ENCODE data around the gene CDH4. TPM values are rescaled to one million over a fixed set of nuclear protein-coding genes. Genes with fewer than 3 reads are reported as not detected.

CDH4 gene
- total and polyA plus RNA-seq, 11 donors: 0.04 to 0.54 (median 0.08) TPM; not detected in 1

DNA sequence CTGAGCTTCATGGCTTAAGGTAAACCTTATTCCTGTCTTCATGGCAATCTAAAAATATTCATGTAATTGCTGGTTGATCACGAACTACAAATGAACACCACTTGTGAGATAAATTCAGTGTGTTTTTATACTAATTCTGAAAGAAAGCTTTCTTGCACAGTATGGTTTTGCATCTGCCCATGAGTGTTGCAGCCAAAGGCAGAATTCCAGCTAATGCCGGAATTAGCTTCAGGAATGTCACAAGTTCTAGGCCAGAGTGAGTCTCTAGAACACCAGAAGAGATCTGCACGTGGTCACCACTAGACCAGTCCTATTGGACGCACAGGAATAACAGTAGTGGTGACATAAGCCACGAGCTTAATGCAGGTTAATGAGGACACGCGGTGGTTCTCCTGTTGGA, 223.7 kb downstream of the CDH4 start:
- ATAC-seq (no peak), DNase-seq (no peak)
- Histone ChIP-seq H3K36me3 (no peaks in the 10 kb centered on the region), H3K4me3 (no peak overlapping the region), H3K27ac (no peak overlapping the region), H3K4me1 (no peaks in the 10 kb centered on the region), H3K9me3 (peaks cover 0 to 6% (median 0%) of the 10 kb centered on the region in 12 donors), H3K27me3 (peaks cover 0 to 23% (median 0%) of the 10 kb centered on the region in 9 donors)
- intact Hi-C loops (cut with DNase I): no loop called here
- 76 to 83% (median 79%) methylated on average over 7 of the region's 7 CpGs for WGBS, 4 donors
- TF ChIP-seq POLR2A (IDR thresholded peaks at IDR 0.05): no peak
- TF ChIP-seq, protein P1, sequence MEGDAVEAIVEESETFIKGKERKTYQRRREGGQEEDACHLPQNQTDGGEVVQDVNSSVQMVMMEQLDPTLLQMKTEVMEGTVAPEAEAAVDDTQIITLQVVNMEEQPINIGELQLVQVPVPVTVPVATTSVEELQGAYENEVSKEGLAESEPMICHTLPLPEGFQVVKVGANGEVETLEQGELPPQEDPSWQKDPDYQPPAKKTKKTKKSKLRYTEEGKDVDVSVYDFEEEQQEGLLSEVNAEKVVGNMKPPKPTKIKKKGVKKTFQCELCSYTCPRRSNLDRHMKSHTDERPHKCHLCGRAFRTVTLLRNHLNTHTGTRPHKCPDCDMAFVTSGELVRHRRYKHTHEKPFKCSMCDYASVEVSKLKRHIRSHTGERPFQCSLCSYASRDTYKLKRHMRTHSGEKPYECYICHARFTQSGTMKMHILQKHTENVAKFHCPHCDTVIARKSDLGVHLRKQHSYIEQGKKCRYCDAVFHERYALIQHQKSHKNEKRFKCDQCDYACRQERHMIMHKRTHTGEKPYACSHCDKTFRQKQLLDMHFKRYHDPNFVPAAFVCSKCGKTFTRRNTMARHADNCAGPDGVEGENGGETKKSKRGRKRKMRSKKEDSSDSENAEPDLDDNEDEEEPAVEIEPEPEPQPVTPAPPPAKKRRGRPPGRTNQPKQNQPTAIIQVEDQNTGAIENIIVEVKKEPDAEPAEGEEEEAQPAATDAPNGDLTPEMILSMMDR (IDR thresholded peaks at IDR 0.05): no peak

DNA sequence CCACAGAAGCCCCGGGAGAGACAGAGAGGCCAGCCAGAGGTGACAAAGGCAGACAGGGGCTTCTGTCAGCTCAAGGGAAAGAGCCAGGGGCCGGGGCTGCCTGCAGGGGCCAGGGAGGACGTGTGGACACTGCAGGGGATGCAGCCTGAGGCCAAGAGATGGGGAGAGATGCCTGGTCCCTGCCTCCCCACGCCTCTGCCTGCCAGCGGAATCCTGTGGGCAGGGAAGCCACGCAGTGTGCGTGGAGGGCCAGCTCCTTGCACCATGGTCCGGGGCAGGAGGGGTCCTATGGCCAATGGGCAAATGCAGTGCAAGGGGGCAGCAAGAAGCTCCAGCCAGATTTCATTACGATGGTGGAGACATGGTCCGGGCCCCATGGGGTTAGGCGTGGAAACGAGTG, 224.9 kb downstream of the CDH4 start:
- peaks cover 0 to 6% (median 0%) of the 10 kb centered on the region in 12 donors for H3K9me3 ChIP-seq
- intact Hi-C loops (cut with DNase I): no loop called here
- no peak overlapping the region for H3K4me3 ChIP-seq
- peaks cover 0 to 23% (median 0%) of the 10 kb centered on the region in 9 donors for H3K27me3 ChIP-seq
- TF ChIP-seq, protein P1 (IDR thresholded peaks at IDR 0.05): no peak
- TF ChIP-seq POLR2A (IDR thresholded peaks at IDR 0.05): no peak
- H3K27ac ChIP-seq: no peak overlapping the region
- no peak for ATAC-seq
- no peak for DNase-seq
- WGBS, 4 donors: 70 to 78% (median 73%) methylated on average over 12 of the region's 12 CpGs
- H3K4me1 ChIP-seq: no peaks in the 10 kb centered on the region
- no peaks in the 10 kb centered on the region for H3K36me3 ChIP-seq

DNA sequence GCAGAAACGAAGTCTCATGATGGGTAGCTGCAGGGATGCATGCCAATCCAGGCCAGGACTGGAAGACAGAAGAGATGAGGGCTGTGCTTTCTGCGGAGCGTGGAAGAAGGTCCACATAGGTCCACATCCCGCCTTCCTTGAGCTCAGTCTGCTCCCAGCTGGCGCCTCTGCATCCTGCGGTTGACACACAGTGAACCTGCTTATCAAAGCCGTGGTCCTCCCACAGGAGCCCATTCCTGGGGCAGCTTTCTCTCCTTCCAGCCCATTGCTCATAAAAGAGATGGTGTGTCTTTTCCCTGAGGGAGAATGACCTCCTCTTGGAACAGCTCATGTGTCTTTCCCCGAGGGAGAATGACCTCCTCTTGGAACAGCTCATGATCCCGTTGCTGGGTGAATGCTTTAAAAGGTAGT, 225.4 kb downstream of the CDH4 start:
- Histone ChIP-seq H3K9me3 (peaks cover 0 to 6% (median 0%) of the 10 kb centered on the region in 12 donors), H3K4me3 (no peak overlapping the region), H3K4me1 (no peaks in the 10 kb centered on the region), H3K27ac (no peak overlapping the region), H3K27me3 (peaks cover 0 to 23% (median 0%) of the 10 kb centered on the region in 9 donors), H3K36me3 (no peaks in the 10 kb centered on the region)
- intact Hi-C loops (cut with DNase I): no loop called here
- WGBS, 4 donors: 65 to 79% (median 75%) methylated on average over 7 to 9 of the region's 9 CpGs
- TF ChIP-seq, protein P1 (IDR thresholded peaks at IDR 0.05): no peak
- TF ChIP-seq POLR2A (IDR thresholded peaks at IDR 0.05): no peak
- ATAC-seq: no peak
- DNase-seq: no peak

DNA sequence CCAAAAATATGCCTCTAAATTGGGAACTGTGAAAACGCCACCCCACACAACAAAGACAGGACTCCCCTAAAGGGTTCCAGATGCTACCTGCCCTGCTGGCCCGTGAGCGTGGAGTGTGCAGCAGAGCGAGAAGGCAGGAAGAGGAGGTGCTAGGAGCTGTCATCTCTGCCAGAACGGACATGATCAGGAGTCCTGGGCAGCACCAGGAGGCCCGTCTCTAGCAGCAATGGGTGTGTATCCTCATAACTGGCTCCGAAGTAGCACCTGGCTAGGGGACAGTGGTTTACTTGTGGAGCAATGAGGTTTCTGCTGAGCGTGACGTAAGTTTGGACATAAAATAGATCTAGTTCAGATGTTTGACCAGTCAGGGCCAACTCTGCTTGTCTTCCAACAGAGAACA, 226.0 kb downstream of the CDH4 start:
- no peak for TF ChIP-seq POLR2A (IDR thresholded peaks at IDR 0.05)
- TF ChIP-seq, protein P1 (IDR thresholded peaks at IDR 0.05): no peak
- H3K9me3 ChIP-seq: peaks cover 0 to 6% (median 0%) of the 10 kb centered on the region in 12 donors
- H3K27ac ChIP-seq: no peak overlapping the region
- WGBS, 4 donors: 72 to 76% (median 73%) methylated on average over 9 of the region's 9 CpGs
- H3K4me1 ChIP-seq: no peaks in the 10 kb centered on the region
- peaks cover 0 to 23% (median 0%) of the 10 kb centered on the region in 9 donors for H3K27me3 ChIP-seq
- H3K4me3 ChIP-seq: no peak overlapping the region
- ATAC-seq (peak in 1 of 4 donors; percentile 31), DNase-seq (no peak)
- intact Hi-C loops (cut with DNase I): no loop called here
- H3K36me3 ChIP-seq: no peaks in the 10 kb centered on the region
